Posterior cingulate gyrus (tissue), 11 donors: ENCODE measurements around the gene EHD3.

ENCODE experiments used
- DNase-seq, 10 donors: peaks; one replicate each; pipeline versions ENCODE4 v3.0.0 to v3.0.0-alpha.2; 2020 to 2021; ENCODE audit warnings: mixed read lengths in 3 of 10
- intact Hi-C: fragments of 100-400 bp; cut with DNase I; formaldehyde crosslinking; loops from one replicate; pipeline ENCODE4 v1.15.1; 2023

The EHD3 gene

DNA sequence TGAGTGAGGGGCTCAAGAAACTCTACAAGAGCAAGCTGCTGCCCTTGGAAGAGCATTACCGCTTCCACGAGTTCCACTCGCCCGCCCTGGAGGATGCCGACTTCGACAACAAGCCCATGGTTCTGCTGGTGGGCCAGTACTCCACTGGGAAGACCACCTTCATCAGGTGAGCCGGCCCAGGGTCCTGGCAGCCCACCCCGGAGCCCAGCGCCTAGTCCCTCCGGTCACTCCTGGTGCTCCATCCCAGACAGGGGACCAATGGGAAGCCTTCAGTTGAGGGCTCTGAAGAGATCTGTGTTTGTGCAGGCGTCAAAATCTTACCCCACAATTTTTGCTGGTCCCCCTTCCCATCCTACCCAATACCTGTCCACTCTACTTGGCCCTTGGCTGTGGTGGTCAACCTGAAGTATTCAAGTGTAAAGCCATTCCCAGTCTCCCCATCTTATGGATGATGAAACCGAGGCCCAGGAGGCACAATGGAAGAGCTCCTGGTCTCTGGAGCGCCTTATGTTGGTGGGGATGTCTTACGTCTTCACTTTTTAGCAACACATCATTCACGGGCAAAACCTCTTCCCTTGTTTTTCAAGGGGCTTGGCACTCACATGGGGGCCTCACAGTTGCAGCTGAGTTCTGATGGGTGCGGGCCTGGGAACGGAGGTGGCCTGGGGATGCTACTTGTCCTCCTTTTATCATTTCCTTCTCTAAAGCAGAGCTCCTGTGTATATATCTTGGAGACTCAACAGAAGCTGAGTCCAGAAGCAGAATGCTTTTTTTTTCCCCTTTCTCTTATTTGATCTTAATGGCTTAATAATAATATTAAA lies 941 bp downstream of the EHD3 start:
- no peak for DNase-seq
- intact Hi-C loops: no loop called here

DNA sequence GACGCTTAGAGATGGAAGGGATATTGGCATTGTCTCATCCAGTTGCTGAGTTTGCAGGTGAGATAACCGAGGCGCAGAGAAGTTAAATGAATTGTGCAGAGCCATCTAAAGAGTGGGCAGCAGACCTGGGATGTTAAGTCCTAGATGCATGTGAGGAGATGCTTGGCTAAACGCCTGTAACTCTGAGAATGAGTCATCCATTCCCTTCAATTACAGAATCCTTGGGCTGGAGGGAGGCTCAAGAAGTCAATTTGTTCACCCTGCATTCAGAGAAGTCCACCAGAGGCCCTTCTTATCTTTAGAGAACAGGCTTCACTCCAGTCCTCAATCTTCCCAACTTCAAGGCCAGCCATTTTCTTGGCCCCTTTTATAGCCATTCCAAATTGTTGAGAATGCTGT lies 1.6 kb downstream of the EHD3 start:
- intact Hi-C loops: no loop called here
- no peak for DNase-seq

DNA sequence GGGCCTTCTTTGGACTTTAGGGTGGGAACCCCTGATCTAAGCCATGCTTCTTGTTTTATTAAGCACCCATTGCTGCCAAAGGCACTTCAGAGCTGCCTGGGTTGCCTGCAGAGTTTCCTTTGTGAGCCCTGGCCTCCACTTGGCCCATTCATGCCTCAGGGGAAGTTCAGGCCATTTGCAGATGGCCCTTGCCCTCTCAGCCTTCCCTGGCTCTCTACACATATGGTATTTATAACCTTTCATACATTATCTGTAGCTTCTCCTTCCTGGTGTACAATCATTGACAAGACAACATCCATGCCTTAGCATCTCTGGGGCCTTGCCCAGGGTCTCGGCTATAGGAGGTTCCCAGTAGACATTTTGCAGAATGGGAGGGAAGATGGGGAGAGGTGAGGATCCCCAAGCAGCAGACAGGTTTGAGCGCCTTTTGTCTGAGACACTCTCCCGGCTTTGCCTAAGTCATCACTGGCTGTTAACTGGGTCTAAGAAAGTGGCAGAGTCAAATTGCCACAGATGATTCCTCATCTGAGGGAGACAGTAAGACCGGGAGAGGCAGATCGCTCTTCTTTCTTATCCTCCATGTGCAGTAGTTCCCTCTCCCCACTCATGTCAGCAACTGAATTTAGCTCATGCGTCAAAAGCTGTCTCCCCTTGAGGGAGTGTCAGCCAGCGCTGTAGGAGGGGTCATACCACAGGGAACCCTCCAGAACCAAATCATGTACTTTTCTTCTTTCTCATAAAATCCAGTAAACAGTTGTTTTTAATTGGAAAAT lies 2.7 kb downstream of the EHD3 start:
- intact Hi-C loops: no loop called here
- no peak for DNase-seq

GRCh38 chr2:31237348-31238017 lies 3.5 kb downstream of the EHD3 start:
- no peak for DNase-seq
- intact Hi-C loops: no loop called here

DNA sequence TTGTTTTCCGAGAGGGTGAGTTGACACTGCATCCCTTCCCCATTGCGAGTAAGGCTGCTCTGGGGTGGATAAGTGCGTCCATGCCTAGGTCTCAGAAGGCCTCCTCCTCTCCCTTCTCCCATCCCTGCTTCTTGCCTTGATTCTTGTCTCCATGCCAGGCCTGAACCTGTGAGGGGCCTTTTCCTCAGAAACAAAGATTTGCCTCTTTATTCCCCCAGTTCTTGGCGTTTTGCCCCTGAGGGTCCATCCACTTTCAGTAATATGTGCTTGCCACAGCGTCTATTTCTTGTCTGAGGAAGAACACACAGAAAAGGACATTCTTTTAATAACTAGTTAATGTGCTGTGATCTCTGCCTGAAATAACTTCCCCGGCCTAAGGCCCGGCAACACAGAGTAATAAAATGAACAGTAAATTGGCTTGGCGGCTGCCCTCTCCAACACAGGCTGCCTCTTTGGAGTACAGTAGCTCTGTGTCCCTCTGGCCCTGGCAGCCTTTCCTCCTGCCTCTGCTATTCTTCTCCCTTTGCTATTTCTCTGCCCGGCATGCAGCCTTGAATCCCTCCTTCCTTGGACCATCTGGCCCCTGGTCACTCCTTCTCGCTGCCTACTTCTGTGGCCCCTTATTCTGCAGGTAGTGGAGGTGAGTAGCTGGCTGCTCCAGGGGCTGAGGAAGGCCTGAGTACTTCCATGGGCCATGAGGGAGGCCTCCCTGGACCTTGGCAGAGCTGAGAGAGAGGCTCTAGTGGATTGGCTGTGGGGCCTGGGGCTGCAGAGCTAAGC lies 4.4 kb downstream of the EHD3 start:
- DNase-seq: peak in 7 of 10 donors; percentile 33 to 91 (median 57)

GRCh38 chr2:31238906-31239592 lies 5.1 kb downstream of the EHD3 start:
- intact Hi-C loops: no loop called here
- peak in 1 of 10 donors; percentile 55 for DNase-seq

More for the DNA sequence above, 4.4 kb downstream of the EHD3 start:
- intact Hi-C loops: no loop called here

DNA sequence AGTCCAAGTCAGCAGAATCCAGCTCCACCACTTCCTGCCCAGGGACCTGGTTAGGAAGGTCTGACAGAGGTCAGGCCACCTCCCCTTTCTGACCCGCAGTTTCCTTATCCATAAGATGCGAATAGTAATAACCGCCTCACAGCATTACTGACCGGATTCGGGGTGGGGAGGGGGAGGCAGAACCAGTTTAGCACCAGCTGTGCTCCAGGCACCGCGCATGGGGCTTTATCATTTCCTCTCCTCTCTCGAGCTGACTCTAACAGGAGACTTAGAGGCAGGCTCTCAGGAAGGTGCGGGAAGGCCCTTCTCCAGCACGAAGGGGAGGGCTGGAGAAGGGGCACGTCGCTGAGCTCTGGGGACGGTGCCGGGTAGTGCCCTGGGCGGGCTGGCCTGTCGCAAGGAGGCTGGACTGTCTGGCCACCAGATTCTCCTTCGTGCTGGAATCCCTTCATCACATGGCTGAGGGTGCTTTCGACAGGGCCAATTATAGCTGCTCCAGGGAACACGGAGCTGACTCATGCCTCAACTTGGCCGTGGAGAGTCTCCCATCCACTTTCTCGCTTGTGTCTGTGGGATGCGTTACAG lies 5.7 kb downstream of the EHD3 start:
- intact Hi-C loops: no loop called here
- DNase-seq: peak in 9 of 10 donors; percentile 32 to 94 (median 60)

DNA sequence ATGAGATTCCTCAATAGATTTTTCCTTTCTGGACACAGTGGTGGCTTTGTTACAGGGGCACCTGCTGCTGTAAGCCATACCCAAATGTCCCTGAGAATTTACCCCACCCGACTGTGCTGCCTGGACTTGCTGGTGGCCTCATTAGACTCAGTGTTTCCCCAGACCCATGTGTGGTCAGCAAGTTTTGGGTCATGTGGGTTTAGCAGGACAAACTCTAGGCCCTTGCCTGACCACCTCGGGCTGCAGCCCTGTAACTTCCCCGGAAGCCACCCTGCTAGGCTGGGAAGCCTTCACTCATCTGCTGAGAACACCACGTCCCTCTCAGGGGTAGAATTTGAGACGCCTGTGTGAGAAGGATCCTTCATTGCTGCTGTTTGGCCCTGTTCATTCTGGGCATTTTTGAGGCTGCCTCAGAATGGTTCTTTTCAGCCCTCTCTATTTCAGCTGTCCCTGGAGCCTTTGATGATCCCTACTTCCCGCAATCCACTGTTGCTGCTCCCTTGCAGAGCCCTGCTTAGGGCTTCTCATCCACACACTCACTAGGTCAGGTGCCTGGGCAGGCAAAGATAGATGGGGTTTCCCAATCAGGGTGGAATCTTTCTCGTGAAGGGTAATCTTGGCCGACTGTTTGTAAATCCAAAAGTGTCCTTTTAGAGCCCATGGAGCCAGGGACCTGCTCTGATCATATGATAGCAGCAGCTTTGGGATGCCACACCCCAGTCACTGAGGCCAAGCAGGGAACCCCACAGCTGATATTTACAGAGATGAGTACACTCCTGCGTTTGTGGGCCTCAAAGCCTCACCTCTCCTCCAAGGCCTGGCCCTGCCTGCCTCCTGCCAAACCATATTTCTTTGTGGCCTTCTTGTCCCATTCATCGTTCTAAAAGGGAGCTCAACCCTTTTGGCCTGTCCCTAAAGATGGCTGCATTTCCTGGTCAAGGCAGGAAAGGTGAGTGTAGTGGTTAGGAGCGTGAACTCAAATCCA lies 6.7 kb downstream of the EHD3 start:
- intact Hi-C loops: no loop called here
- peak in 1 of 10 donors; percentile 74 for DNase-seq

GRCh38 chr2:31241625-31242270 lies 7.8 kb downstream of the EHD3 start:
- peak in 3 of 10 donors; percentile 35 to 90 (median 82) for DNase-seq
- intact Hi-C loops: no loop called here

GRCh38 chr2:31243053-31243452 lies 9.1 kb downstream of the EHD3 start:
- intact Hi-C loops: no loop called here
- peak in 1 of 10 donors; percentile 45 for DNase-seq

- intact Hi-C loops: no loop called here
- peak in 1 of 10 donors; percentile 28 for DNase-seq
Measured at GRCh38 chr2:31244101-31244500, 10.1 kb downstream of the EHD3 start.

- DNase-seq: no peak
- intact Hi-C loops: no loop called here
Measured at GRCh38 chr2:31246184-31246852, 12.4 kb downstream of the EHD3 start.

GRCh38 chr2:31247711-31248110 lies 13.8 kb downstream of the EHD3 start:
- DNase-seq: peak in 1 of 10 donors; percentile 32
- intact Hi-C loops: no loop called here

GRCh38 chr2:31248139-31248538 lies 14.2 kb downstream of the EHD3 start:
- DNase-seq: no peak
- intact Hi-C loops: no loop called here

GRCh38 chr2:31249009-31249690 lies 15.2 kb downstream of the EHD3 start:
- DNase-seq: no peak

DNA sequence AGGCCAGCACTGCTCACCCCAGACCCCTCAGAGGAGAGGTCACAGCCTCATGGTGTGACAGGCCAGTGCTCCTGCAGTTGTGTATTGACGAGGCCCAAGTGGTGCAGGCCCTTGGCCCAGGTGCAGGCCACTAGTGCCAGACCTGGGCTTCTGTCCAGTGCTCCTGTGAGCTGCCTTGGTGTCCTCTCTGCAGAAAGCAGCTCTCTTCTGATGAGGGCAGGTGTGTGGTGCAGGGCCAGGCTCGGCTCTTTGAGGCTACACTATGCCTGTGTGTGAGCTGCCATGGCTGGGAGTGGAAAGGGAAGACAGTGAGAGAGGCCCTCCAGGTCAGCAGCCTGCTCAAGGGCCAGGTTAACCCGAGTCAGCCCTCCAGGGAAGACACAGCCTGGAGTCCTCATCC lies 17.1 kb downstream of the EHD3 start:
- DNase-seq: no peak
- intact Hi-C loops: no loop called here

More at GRCh38 chr2:31249009-31249690, 15.2 kb downstream of the EHD3 start:
- intact Hi-C loops: no loop called here

DNA sequence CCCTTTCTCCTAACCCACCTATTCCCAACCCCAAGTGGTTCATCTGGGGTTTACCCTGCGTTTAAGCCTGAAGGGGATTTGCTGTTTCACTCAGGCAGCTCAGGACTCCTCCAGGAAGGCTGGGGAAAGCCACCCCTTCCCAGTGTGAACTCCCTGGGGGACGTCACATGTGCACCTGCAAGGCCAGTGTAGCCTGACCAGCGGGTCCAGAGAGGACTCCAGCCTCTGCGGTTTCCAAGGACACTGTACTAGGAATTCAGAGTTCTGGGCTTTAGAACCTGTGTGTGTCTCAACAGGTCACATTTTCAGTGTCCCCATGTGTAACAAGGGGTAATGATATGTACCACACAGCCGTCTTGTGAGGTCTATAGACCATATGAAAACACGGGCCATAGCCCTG lies 17.9 kb downstream of the EHD3 start:
- intact Hi-C loops: no loop called here
- no peak for DNase-seq
